IMR-90 (cell line): ENCODE measurements around the gene OR1J1. TPM values are rescaled to one million over a fixed set of nuclear protein-coding genes. Genes with fewer than 3 reads are reported as not detected.
A peak's percentile ranks its signal among the peaks of the same experiment; 100 is the strongest.

ENCODE experiments used
- ATAC-seq: fragments of 200-7000 bp; cut with Tn5 transposase; 2 replicates; pipeline ENCODE4 v1.9.1; 2020; ENCODE audit warnings: low read depth, mild to moderate bottlenecking, moderate library complexity
- BruUV-seq: library from RNA; stranded (reverse); fragments of 400-500 nt; replicated peaks from 2 replicates; lab custom pipeline; 2021; lab: Mats Ljungman, UMichigan
- CTCF ChIA-PET: fragments of 300-600 bp; formaldehyde crosslinking; extraction: SDS; loops from one replicate; lab custom pipeline; 2021; ENCODE audit warnings: antibody characterized with exemption; lab: Yijun Ruan, JAX
- POLR2A ChIA-PET: fragments of 300-600 bp; sonication (Branson Sonifier 250); formaldehyde crosslinking; loops from one replicate; lab custom pipeline; 2022; ENCODE audit warnings: antibody characterized with exemption; ENCODE audit not compliant: unreplicated experiment; lab: Charles Lee
- DNase-seq: peaks from one replicate; pipeline ENCODE4 v3.0.0; 2013
- H2AFZ ChIP-seq: replicated peaks from 2 replicates; pipeline ENCODE3; 2013; ENCODE audit warnings: low read length, mild to moderate bottlenecking; ENCODE audit not compliant: poor library complexity
- H2AK5ac ChIP-seq: 2 replicates; pipeline ENCODE4 v1.6.1; 2013; ENCODE audit warnings: low read depth, low read length, inconsistent platforms
- H2AK9ac ChIP-seq: replicated peaks from 2 replicates; pipeline ENCODE3; 2013; ENCODE audit warnings: mild to moderate bottlenecking, low read depth, low read length, moderate library complexity; ENCODE audit not compliant: poor library complexity
- H2BK120ac ChIP-seq: 2 replicates; pipeline ENCODE4 v1.6.1; 2013; ENCODE audit warnings: low read depth, low read length, inconsistent platforms
- H2BK15ac ChIP-seq: 3 replicates; pipeline ENCODE4 v1.6.1; 2013; ENCODE audit warnings: low read depth, low read length, inconsistent platforms
- H2BK20ac ChIP-seq: 2 replicates; pipeline ENCODE4 v1.6.1; 2013; ENCODE audit warnings: low read depth, mild to moderate bottlenecking, inconsistent platforms, low read length, moderate library complexity
- H2BK5ac ChIP-seq: 2 replicates; pipeline ENCODE4 v1.6.1; 2013; ENCODE audit warnings: mild to moderate bottlenecking, low read depth, low read length, inconsistent platforms; ENCODE audit not compliant: poor library complexity, severe bottlenecking
- H3K14ac ChIP-seq: replicated peaks from 2 replicates; pipeline ENCODE4 v1.6.1; 2013; ENCODE audit warnings: low read depth, low read length, inconsistent platforms
- H3K18ac ChIP-seq: 2 replicates; pipeline ENCODE4 v1.6.1; 2013; ENCODE audit warnings: low read depth, low read length, control low read depth
- H3K23ac ChIP-seq: 2 replicates; pipeline ENCODE4 v1.6.1; 2013; ENCODE audit warnings: low read depth, low read length, inconsistent platforms
- H3K27ac ChIP-seq: 2 replicates; pipeline ENCODE4 v1.5.1; 2013; ENCODE audit warnings: mild to moderate bottlenecking, control low read depth, low read length; ENCODE audit not compliant: insufficient read depth
- H3K27me3 ChIP-seq: 2 replicates; pipeline ENCODE4 v1.6.1; 2013; ENCODE audit warnings: low read length; ENCODE audit not compliant: control insufficient read depth, insufficient read depth
- H3K36me3 ChIP-seq: 2 replicates; pipeline ENCODE4 v1.6.1; 2013; ENCODE audit warnings: low read length, mixed read lengths; ENCODE audit not compliant: control insufficient read depth, insufficient read depth
- H3K4ac ChIP-seq: 2 replicates; pipeline ENCODE4 v1.6.1; 2013; ENCODE audit warnings: low read depth, low read length, inconsistent platforms
- H3K4me1 ChIP-seq: 2 replicates; pipeline ENCODE4 v1.6.1; 2013; ENCODE audit warnings: low read length, mixed read lengths; ENCODE audit not compliant: control insufficient read depth, insufficient read depth
- H3K4me2 ChIP-seq: 2 replicates; pipeline ENCODE4 v1.6.1; 2013; ENCODE audit warnings: low read depth, mild to moderate bottlenecking, control low read depth, low read length, moderate library complexity
- H3K4me3 ChIP-seq: 2 replicates; pipeline ENCODE4 v1.5.1; 2013; ENCODE audit warnings: low read depth, mild to moderate bottlenecking, control low read depth, low read length, moderate library complexity; ENCODE audit not compliant: insufficient read depth
- H3K56ac ChIP-seq: 2 replicates; pipeline ENCODE4 v1.6.1; 2013; ENCODE audit warnings: low read length, inconsistent platforms; ENCODE audit not compliant: insufficient read depth; ENCODE audit errors: extremely low read depth
- H3K79me1 ChIP-seq, 2 experiments: 2 replicates each; pipeline ENCODE4 v1.6.1; 2013; ENCODE audit warnings: low read length in 2 of 2, inconsistent platforms in 1 of 2, low read depth in 1 of 2
- H3K9ac ChIP-seq: 2 replicates; pipeline ENCODE4 v1.6.1; 2013; ENCODE audit warnings: low read depth, low read length, control low read depth
- H3K9me1 ChIP-seq: 2 replicates; pipeline ENCODE4 v1.6.1; 2013; ENCODE audit warnings: low read length, inconsistent platforms; ENCODE audit not compliant: insufficient read depth
- H3K9me3 ChIP-seq: 2 replicates; pipeline ENCODE4 v1.6.1; 2013; ENCODE audit warnings: low read length; ENCODE audit not compliant: control insufficient read depth, insufficient read depth
- H4K20me1 ChIP-seq: 2 replicates; pipeline ENCODE4 v1.6.1; 2013; ENCODE audit warnings: low read length, inconsistent platforms; ENCODE audit not compliant: insufficient read depth
- H4K5ac ChIP-seq: 2 replicates; pipeline ENCODE4 v1.6.1; 2013; ENCODE audit warnings: mild to moderate bottlenecking, low read depth, low read length, control low read depth
- H4K8ac ChIP-seq, 2 experiments: 2 replicates each; pipeline ENCODE4 v1.6.1; 2013; ENCODE audit warnings: low read depth in 2 of 2, low read length in 2 of 2, control low read depth in 1 of 2, inconsistent platforms in 1 of 2
- H4K91ac ChIP-seq: 2 replicates; pipeline ENCODE4 v1.6.1; 2013; ENCODE audit warnings: low read depth, low read length, inconsistent platforms; ENCODE audit not compliant: insufficient read depth
- BHLHE40 ChIP-seq: fragments of 150-350 bp; IDR thresholded peaks from 2 replicates; pipeline ENCODE4 v1.6.1; 2016; ENCODE audit warnings: mild to moderate bottlenecking, low read depth, low read length
- CEBPB ChIP-seq: IDR thresholded peaks from 2 replicates; pipeline ENCODE4 v1.6.1; 2012; ENCODE audit warnings: low read depth, low read length, improper control_type of control experiment
- MXI1 ChIP-seq: IDR thresholded peaks from 2 replicates; pipeline ENCODE4 v1.6.1; 2012; ENCODE audit warnings: low read depth, mild to moderate bottlenecking, low read length, moderate library complexity, borderline replicate concordance
- USF2 ChIP-seq: fragments of 150-350 bp; IDR thresholded peaks from 2 replicates; pipeline ENCODE4 v1.6.1; 2017; ENCODE audit warnings: mild to moderate bottlenecking, antibody characterized with exemption, low read length, low read depth
- WGBS, 2 experiments: methylation state at CpG; one replicate each; pipeline versions ENCODE4 v1.1.5 to v1.1.7; 2013; ENCODE audit warnings: missing lambda C conversion rate in 2 of 2; ENCODE audit not compliant: insufficient read length in 1 of 2; ENCODE audit errors: extremely low coverage in 2 of 2; 5-methylcytosine and 5-hydroxymethylcytosine counted together
- dilution Hi-C: fragments of 300-500 bp; cut with HindIII; formaldehyde crosslinking; loops from one replicate; pipeline ENCODE4 v1.14.3; 2018; ENCODE audit warnings: low sequenced_read_pairs; ENCODE audit not compliant: unreplicated experiment
- in situ Hi-C: fragments of 300-500 bp; cut with MboI; formaldehyde crosslinking; loops from 3 replicates; pipeline ENCODE4 v1.14.3; 2019; ENCODE audit warnings: low sequenced_read_pairs, inconsistent platforms, mixed read lengths
- intact Hi-C: fragments of 100-400 bp; cut with micrococcal nuclease; formaldehyde crosslinking; loops from 2 replicates; pipeline ENCODE4 v1.10.0; 2022
- polyA plus RNA-seq, 3 experiments: library from polyadenylated mRNA; depleted of rRNA; stranded (reverse); fragments of >200 nt; gene quantifications; 2 replicates each; pipeline ENCODE4 v1.2.3, GENCODE V29; 2012; ENCODE audit warnings: low replicate concordance in 1 of 3
- total RNA-seq: library from RNA; depleted of rRNA; stranded (reverse); fragments of >200 nt; gene quantifications from 2 replicates; pipeline ENCODE4 v1.2.3, GENCODE V29; 2012

Gene OR1J1
- total and polyA plus RNA-seq, 2 of the 4 experiments (the other 2 are of a cell fraction): not detected

GRCh38 chr9:122468735-122469134, 9.0 kb downstream of the OR1J1 start:
- CTCF ChIA-PET: interaction anchor here (1.1 kb wide), 1 partner anchor 30 kb away, joined by 3 read pairs; no protein-coding TSS in a partner anchor
- POLR2A ChIA-PET: interaction anchor here (0.5 kb wide), 1 partner anchor 892 kb away, joined by 3 read pairs; no protein-coding TSS in a partner anchor
- H3K27ac ChIP-seq: peak overlapping the region; percentile 72; the same call in 1 of the 2 replicates

More at GRCh38 chr9:122468735-122469134, 9.0 kb downstream of the OR1J1 start:
- no peak overlapping the region; the same call in 1 of the 2 replicates for H4K5ac ChIP-seq
- BruUV-seq: no TSS peak
- peak; percentile 71 for TF ChIP-seq CEBPB
- 0 out of 2 replicates have a peak, but pooled peaks have one; percentile 26 for TF ChIP-seq BHLHE40
- TF ChIP-seq MXI1: 0 out of 2 replicates have a peak, but pooled peaks have one; percentile 34
- TF ChIP-seq USF2: no peak
- H3K27me3 ChIP-seq: no peaks in the 10 kb centered on the region
- peak overlapping the region; percentile 49 for H2AK9ac ChIP-seq
- H2BK20ac ChIP-seq: peak overlapping the region; percentile 71
- WGBS, 2 experiments: 20% methylated on average over 2 of the region's 4 CpGs; no CpG with 5 or more reads in 1 of the 2 experiments
- H3K4me1 ChIP-seq: no peaks in the 10 kb centered on the region; the same call in 1 of the 2 replicates
- no peaks in the 10 kb centered on the region for H3K36me3 ChIP-seq
- no peak overlapping the region for H3K4me3 ChIP-seq
- H3K9me1 ChIP-seq: no peaks in the 10 kb centered on the region
- H2AK5ac ChIP-seq: 0 out of 2 replicates have a peak overlapping the region, but pooled peaks have one; percentile 35
- H3K79me1 ChIP-seq: no peaks in the 10 kb centered on the region
- peak overlapping the region; percentile 53 for H2BK5ac ChIP-seq
- H3K23ac ChIP-seq: peak overlapping the region; percentile 10; the same call in 1 of the 2 replicates
- H4K91ac ChIP-seq: peak overlapping the region; percentile 53
- H2AFZ ChIP-seq: peak overlapping the region; percentile 65
- peak overlapping the region; percentile 39; the same call in 2 of the 3 replicates for H2BK15ac ChIP-seq
- dilution Hi-C loops (no loop called here), in situ Hi-C loops (no loop called here), intact Hi-C loops (loop anchor here (5.0 kb wide), 2 partner anchors 524 to 884 kb away; no protein-coding TSS in a partner anchor)
- peak overlapping the region; percentile 19 to 82; a peak in 1 of 4 replicates for H4K8ac ChIP-seq
- H3K4ac ChIP-seq: peak overlapping the region; percentile 75
- H2BK120ac ChIP-seq: peak overlapping the region; percentile 73
- H3K18ac ChIP-seq: peak overlapping the region; percentile 75; the same call in 1 of the 2 replicates
- H3K4me2 ChIP-seq: peak overlapping the region; percentile 55; the same call in 1 of the 2 replicates
- H3K14ac ChIP-seq: peak overlapping the region; percentile 80; the same call in 1 of the 2 replicates
- H3K56ac ChIP-seq: peak overlapping the region; percentile 58; the same call in 1 of the 2 replicates
- ATAC-seq (peak; percentile 77), DNase-seq (peak; percentile 83)
- H3K9ac ChIP-seq: no peak overlapping the region
- no peaks in the 10 kb centered on the region for H4K20me1 ChIP-seq
- H3K9me3 ChIP-seq: no peaks in the 10 kb centered on the region
